Ovary (tissue), 3 donors: Measurements from ENCODE around the gene SFXN5.

Experiments
- CTCF ChIP-seq, 3 donors: fragments of 450-650 bp in 2 of 3; fragments of 200-600 bp in 1 of 3; IDR thresholded peaks; one replicate each; pipeline versions ENCODE4 v1.5.1 to v1.8.0; 2016 to 2022; ENCODE audit warnings: antibody characterized with exemption in 3 of 3, mild to moderate bottlenecking in 1 of 3
- POLR2A ChIP-seq: fragments of 450-650 bp; IDR thresholded peaks from one replicate; pipeline ENCODE4 v1.6.1; 2017; ENCODE audit warnings: antibody characterized with exemption, mild to moderate bottlenecking, moderate library complexity
- donor health status: DM: no; HTN: no; CAD: no.

GRCh38 chr2:72895154-72895553, 176.4 kb downstream of the SFXN5 start:
- no peak for TF ChIP-seq CTCF (IDR thresholded peaks at IDR 0.05)
- no peak for TF ChIP-seq POLR2A
